HUDEP-2 (cell line): ENCODE data around the gene PRC1.
"Not testable (repeated sequence)": the region's sequence is repeated elsewhere in the genome, so short reads cannot be mapped to it uniquely, and the experiment has no call there.

ENCODE experiments used
- DNase-seq, 76 experiments: peaks; one replicate each; lab custom pipeline; 2025; ENCODE audit not compliant: unreplicated experiment in 76 of 76; lab: John Stamatoyannopoulos, UW

The PRC1 gene

GRCh38 chr15:90994417-90995311, at the start of gene PRC1:
PRC1 (minus strand) TSS chr15:90994535; CDS start chr15:90994417, 118 bp downstream.
- DNase-seq = peak; percentile 55 to 99 (median 96)

- no peak for DNase-seq
Measured at GRCh38 chr15:91043202-91043874, 49.0 kb upstream of the PRC1 start.

GRCh38 chr15:91040856-91041255, 46.5 kb upstream of the PRC1 start:
- DNase-seq = no peak

- no peak for DNase-seq
Measured at GRCh38 chr15:91039996-91040395, 45.7 kb upstream of the PRC1 start.

- DNase-seq = peak in 62 of 76 experiments; percentile 4 to 71 (median 45)
Measured at GRCh38 chr15:91032919-91033803, 38.8 kb upstream of the PRC1 start.

GRCh38 chr15:91031796-91032195, 37.5 kb upstream of the PRC1 start:
- no peak for DNase-seq

- DNase-seq = no peak
Measured at GRCh38 chr15:91027677-91028076, 33.3 kb upstream of the PRC1 start.

- DNase-seq = no peak
Measured at GRCh38 chr15:91023720-91024119, 29.4 kb upstream of the PRC1 start.

GRCh38 chr15:91022832-91023129, 28.4 kb upstream of the PRC1 start:
- DNase-seq = no peak

GRCh38 chr15:91022075-91022831, 27.9 kb upstream of the PRC1 start, which contains the start of gene VPS33B:
VPS33B (minus strand) TSS chr15:91022594; CDS start chr15:91022249, 345 bp downstream.
- DNase-seq = peak in 75 of 76 experiments; percentile 22 to 88 (median 75)

- DNase-seq = peak in 2 of 76 experiments; percentile 16 to 20
Measured at GRCh38 chr15:91021516-91022074, 27.3 kb upstream of the PRC1 start.

GRCh38 chr15:91018158-91018557, 23.8 kb upstream of the PRC1 start:
- DNase-seq = no peak

GRCh38 chr15:91017716-91018115, 23.4 kb upstream of the PRC1 start:
- no peak for DNase-seq

- DNase-seq = not testable (repeated sequence)
Measured at GRCh38 chr15:91013701-91014100, 19.4 kb upstream of the PRC1 start.

GRCh38 chr15:91007266-91007665, 12.9 kb upstream of the PRC1 start:
- DNase-seq = no peak

GRCh38 chr15:91001209-91001608, 6.9 kb upstream of the PRC1 start:
- DNase-seq = no peak

- no peak for DNase-seq
Measured at GRCh38 chr15:90998737-90999136, 4.4 kb upstream of the PRC1 start.

GRCh38 chr15:90994059-90994416, 297 bp downstream of the PRC1 start:
- no peak for DNase-seq

- DNase-seq = peak in 15 of 76 experiments; percentile 2 to 36 (median 12)
Measured at GRCh38 chr15:90991587-90992285, 2.6 kb downstream of the PRC1 start.
